SIG-M5 treated with dmso at 0.1 percent for 504 hours (cell line): ENCODE measurements around the gene ABCC12.

Experiments used
- DNase-seq: peaks from one replicate; lab custom pipeline; 2025; ENCODE audit not compliant: unreplicated experiment; lab: John Stamatoyannopoulos, UW

ABCC12 gene

DNA sequence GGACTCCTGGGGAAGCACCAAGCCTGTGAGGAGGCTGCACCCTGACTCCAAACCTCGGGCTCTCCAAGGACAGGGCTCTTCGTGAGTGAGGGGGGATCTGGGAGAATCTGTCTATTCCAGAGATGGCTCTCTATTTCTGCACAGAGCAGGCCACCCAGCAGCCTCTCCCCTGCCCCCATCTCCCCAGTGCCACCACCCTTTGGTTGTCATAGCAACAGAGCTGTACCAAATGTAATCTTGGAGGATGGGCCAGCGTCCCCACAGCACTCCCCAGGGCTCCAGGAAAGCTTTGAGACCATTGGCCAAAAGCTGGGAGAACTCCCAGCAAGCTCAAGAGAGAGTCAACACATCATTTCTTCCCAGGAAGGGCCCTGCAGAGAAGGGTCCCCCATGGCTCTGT lies 49.3 kb downstream of the ABCC12 start:
- no peak for DNase-seq
